HEK293 (cell line): Measurements from ENCODE around the gene SLA2.

Source experiments
- CTCF ChIA-PET: fragments of 350-600 bp; formaldehyde crosslinking; extraction: SDS; loops from one replicate; lab custom pipeline; 2021; ENCODE audit warnings: antibody characterized with exemption; lab: Yijun Ruan, JAX
- POLR2A ChIA-PET: fragments of 300-600 bp; formaldehyde crosslinking; extraction: SDS; loops from one replicate; lab custom pipeline; 2020; ENCODE audit warnings: antibody characterized with exemption, inconsistent platforms; lab: Yijun Ruan, JAX
- H3K27ac ChIP-seq: fragments of 200-500 bp; sonication (Bioruptor generic); 2 replicates; pipeline ENCODE4 v1.5.1; 2014; ENCODE audit warnings: low read depth, low read length, control low read depth, inconsistent platforms; ENCODE audit errors: extremely low read depth
- H3K36me3 ChIP-seq, 2 experiments: fragments of 200-500 bp in 1 of 2; sonication (Bioruptor generic) in 1 of 2; 1 replicate in 1 of 2; 2 replicates in 1 of 2; pipeline ENCODE4 v1.5.1; 2014 to 2017; ENCODE audit warnings: inconsistent platforms in 2 of 2, low read length in 2 of 2; ENCODE audit not compliant: control insufficient read depth in 2 of 2, insufficient read depth in 1 of 2
- H3K4me1 ChIP-seq: fragments of 200-500 bp; sonication (Bioruptor generic); 2 replicates; pipeline ENCODE4 v1.5.1; 2014; ENCODE audit warnings: mild to moderate bottlenecking, low read length, inconsistent platforms; ENCODE audit not compliant: control insufficient read depth, insufficient read depth
- H3K4me3 ChIP-seq: 2 replicates; pipeline ENCODE4 v1.5.1; 2011; ENCODE audit warnings: low read depth, mild to moderate bottlenecking, control low read depth, low read length, moderate library complexity
- H3K9me3 ChIP-seq: fragments of 200-500 bp; sonication (Bioruptor generic); 2 replicates; pipeline ENCODE4 v1.5.1; 2014; ENCODE audit warnings: low read depth, low read length, inconsistent platforms; ENCODE audit not compliant: control insufficient read depth, insufficient read depth
- BCL11A ChIP-seq: fragments of 450-650 bp; formaldehyde crosslinking; IDR thresholded peaks from 2 replicates; pipeline ENCODE4 v1.5.1; 2016; ENCODE audit warnings: low read depth, missing biosample characterization, missing genetic modification characterization
- HOXA7 ChIP-seq: sonication (generic); formaldehyde crosslinking; IDR thresholded peaks from 2 replicates; pipeline ENCODE4 v1.8.1; 2022; ENCODE audit warnings: missing genetic modification reagents, borderline replicate concordance
- KLF1 ChIP-seq: fragments of 450-650 bp; formaldehyde crosslinking; IDR thresholded peaks from 2 replicates; pipeline ENCODE4 v1.5.1; 2016; ENCODE audit warnings: missing biosample characterization, missing genetic modification characterization
- PRDM6 ChIP-seq: fragments of 450-650 bp; formaldehyde crosslinking; IDR thresholded peaks from 2 replicates; pipeline ENCODE4 v1.5.1; 2017; ENCODE audit warnings: missing biosample characterization, missing genetic modification characterization
- YY2 ChIP-seq: fragments of 450-650 bp; formaldehyde crosslinking; IDR thresholded peaks from 2 replicates; pipeline ENCODE4 v1.5.1; 2016; ENCODE audit warnings: missing biosample characterization, missing genetic modification characterization
- ZBTB6 ChIP-seq: fragments of 450-650 bp; formaldehyde crosslinking; IDR thresholded peaks from 2 replicates; pipeline ENCODE4 v1.5.1; 2017; ENCODE audit warnings: missing biosample characterization, missing genetic modification characterization
- ZNF16 ChIP-seq: fragments of 450-650 bp; formaldehyde crosslinking; IDR thresholded peaks from 2 replicates; pipeline ENCODE4 v1.5.1; 2016; ENCODE audit warnings: low read depth, missing biosample characterization, missing genetic modification characterization
- ZNF169 ChIP-seq: fragments of 450-650 bp; formaldehyde crosslinking; IDR thresholded peaks from 2 replicates; pipeline ENCODE4 v1.5.1; 2016; ENCODE audit warnings: missing biosample characterization, missing genetic modification characterization
- ZNF18 ChIP-seq: fragments of 450-650 bp; formaldehyde crosslinking; IDR thresholded peaks from 2 replicates; pipeline ENCODE4 v1.5.1; 2016; ENCODE audit warnings: missing biosample characterization, missing genetic modification characterization
- ZNF274 ChIP-seq, 2 experiments: fragments of 200-500 bp in 1 of 2; fragments of 450-650 bp in 1 of 2; sonication (Bioruptor generic) in 1 of 2; formaldehyde crosslinking in 1 of 2; IDR thresholded peaks; 2 replicates each; pipeline versions ENCODE4 v1.5.1 to v1.6.1; 2014 to 2016; ENCODE audit warnings: borderline replicate concordance in 1 of 2, inconsistent platforms in 1 of 2, low read length in 1 of 2, missing biosample characterization in 1 of 2, missing genetic modification characterization in 1 of 2
- ZNF394 ChIP-seq: fragments of 450-650 bp; formaldehyde crosslinking; IDR thresholded peaks from 2 replicates; pipeline ENCODE4 v1.5.1; 2016; ENCODE audit warnings: missing biosample characterization, missing genetic modification characterization, mild to moderate bottlenecking, moderate library complexity, borderline replicate concordance
- ZNF433 ChIP-seq: fragments of 450-650 bp; formaldehyde crosslinking; IDR thresholded peaks from 2 replicates; pipeline ENCODE4 v1.5.1; 2016; ENCODE audit warnings: missing biosample characterization, missing genetic modification characterization, low read depth
- ZNF449 ChIP-seq: fragments of 450-650 bp; formaldehyde crosslinking; IDR thresholded peaks from 2 replicates; pipeline ENCODE4 v1.5.1; 2017; ENCODE audit warnings: missing biosample characterization, mild to moderate bottlenecking, missing genetic modification characterization, moderate library complexity
- ZNF530 ChIP-seq: fragments of 450-650 bp; formaldehyde crosslinking; IDR thresholded peaks from 2 replicates; pipeline ENCODE4 v1.5.1; 2016; ENCODE audit warnings: low read depth, missing biosample characterization, missing genetic modification characterization
- ZNF571 ChIP-seq: fragments of 450-650 bp; formaldehyde crosslinking; IDR thresholded peaks from 2 replicates; pipeline ENCODE4 v1.5.0; 2017; ENCODE audit warnings: missing biosample characterization, missing genetic modification characterization
- ZNF585B ChIP-seq: fragments of 450-650 bp; formaldehyde crosslinking; IDR thresholded peaks from 2 replicates; pipeline ENCODE4 v1.5.1; 2016; ENCODE audit warnings: missing biosample characterization, missing genetic modification characterization
- ZNF621 ChIP-seq: fragments of 450-650 bp; formaldehyde crosslinking; IDR thresholded peaks from 2 replicates; pipeline ENCODE4 v1.5.1; 2017; ENCODE audit warnings: missing biosample characterization, missing genetic modification characterization
- TF ChIP-seq, protein P1 (sequence below): fragments of 450-650 bp; formaldehyde crosslinking; IDR thresholded peaks from 2 replicates; pipeline ENCODE4 v1.5.1; 2016; ENCODE audit warnings: missing biosample characterization, missing genetic modification characterization
- TF ChIP-seq, protein P2 (sequence below): fragments of 450-650 bp; formaldehyde crosslinking; IDR thresholded peaks from 2 replicates; pipeline ENCODE4 v1.5.1; 2016; ENCODE audit warnings: missing biosample characterization, missing genetic modification characterization
- TF ChIP-seq, protein P3 (sequence below): fragments of 450-650 bp; formaldehyde crosslinking; IDR thresholded peaks from 2 replicates; pipeline ENCODE4 v1.5.1; 2016; ENCODE audit warnings: missing biosample characterization, missing genetic modification characterization

The SLA2 gene

DNA sequence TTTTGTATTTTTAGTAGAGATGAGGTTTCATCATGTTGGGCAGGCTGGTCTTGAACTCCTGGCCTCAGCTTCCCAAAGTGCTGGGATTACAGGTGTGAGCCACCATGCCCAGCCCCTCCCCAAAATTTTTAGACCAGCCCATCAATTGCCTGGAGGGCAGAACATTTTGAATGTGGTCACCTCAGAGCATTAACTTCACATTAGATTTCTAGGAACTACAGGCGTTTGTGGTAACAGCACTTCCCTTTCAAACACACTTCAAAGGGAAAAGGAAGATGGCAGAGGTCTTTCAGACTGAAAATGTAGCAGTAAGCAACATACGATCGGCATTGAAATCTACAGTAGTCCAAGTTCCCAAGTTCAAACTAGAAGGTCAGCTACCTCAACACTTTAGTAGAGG is 12.3 kb upstream of the SLA2 start:
- no peaks in the 10 kb centered on the region for H3K4me1 ChIP-seq
- ChIA-PET POLR2A (interaction anchor here (0.7 kb wide), 1 partner anchor 174 kb away, joined by 3 read pairs; no protein-coding TSS in a partner anchor), CTCF (interaction anchor here (0.5 to 1.4 kb wide), 3 partner anchors 116 to 310 kb away, joined by 4 to 5 read pairs (median 4); partner anchors contain the start of gene DSN1)

More for the DNA sequence above, 12.3 kb upstream of the SLA2 start:
- H3K9me3 ChIP-seq = no peaks in the 10 kb centered on the region
- H3K4me3 ChIP-seq = no peak overlapping the region
- peaks cover 0 to 66% of the 10 kb centered on the region in 2 experiments; a peak in 2 of 3 replicates for H3K36me3 ChIP-seq
- TF ChIP-seq ZNF530 (tag by site-specific recombination) (no peak), BCL11A (tag by site-specific recombination) (no peak), ZNF274 (IDR thresholded peaks at IDR 0.05; ENCODE audit: low read length) (no peak), ZNF274 (tag by site-specific recombination; IDR thresholded peaks at IDR 0.05; ENCODE audit: borderline replicate concordance) (no peak), ZNF621 (no peak), ZBTB6 (tag by site-specific recombination) (no peak), ZNF394 (no peak), ZNF571 (tag by site-specific recombination) (no peak), YY2 (tag by site-specific recombination) (no peak), ZNF16 (tag by site-specific recombination) (no peak), ZNF18 (tag by site-specific recombination) (no peak), ZNF169 (tag by site-specific recombination) (no peak), PRDM6 (no peak), ZNF433 (no peak), ZNF449 (no peak), KLF1 (tag by site-specific recombination) (no peak), ZNF585B (no peak), HOXA7 (no peak)
- TF ChIP-seq, protein P1, sequence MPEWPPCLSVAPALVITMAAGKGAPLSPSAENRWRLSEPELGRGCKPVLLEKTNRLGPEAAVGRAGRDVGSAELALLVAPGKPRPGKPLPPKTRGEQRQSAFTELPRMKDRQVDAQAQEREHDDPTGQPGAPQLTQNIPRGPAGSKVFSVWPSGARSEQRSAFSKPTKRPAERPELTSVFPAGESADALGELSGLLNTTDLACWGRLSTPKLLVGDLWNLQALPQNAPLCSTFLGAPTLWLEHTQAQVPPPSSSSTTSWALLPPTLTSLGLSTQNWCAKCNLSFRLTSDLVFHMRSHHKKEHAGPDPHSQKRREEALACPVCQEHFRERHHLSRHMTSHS (tag by site-specific recombination) = no peak
- TF ChIP-seq, protein P2, sequence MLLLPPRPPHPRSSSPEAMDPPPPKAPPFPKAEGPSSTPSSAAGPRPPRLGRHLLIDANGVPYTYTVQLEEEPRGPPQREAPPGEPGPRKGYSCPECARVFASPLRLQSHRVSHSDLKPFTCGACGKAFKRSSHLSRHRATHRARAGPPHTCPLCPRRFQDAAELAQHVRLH = no peak
- TF ChIP-seq, protein P3, sequence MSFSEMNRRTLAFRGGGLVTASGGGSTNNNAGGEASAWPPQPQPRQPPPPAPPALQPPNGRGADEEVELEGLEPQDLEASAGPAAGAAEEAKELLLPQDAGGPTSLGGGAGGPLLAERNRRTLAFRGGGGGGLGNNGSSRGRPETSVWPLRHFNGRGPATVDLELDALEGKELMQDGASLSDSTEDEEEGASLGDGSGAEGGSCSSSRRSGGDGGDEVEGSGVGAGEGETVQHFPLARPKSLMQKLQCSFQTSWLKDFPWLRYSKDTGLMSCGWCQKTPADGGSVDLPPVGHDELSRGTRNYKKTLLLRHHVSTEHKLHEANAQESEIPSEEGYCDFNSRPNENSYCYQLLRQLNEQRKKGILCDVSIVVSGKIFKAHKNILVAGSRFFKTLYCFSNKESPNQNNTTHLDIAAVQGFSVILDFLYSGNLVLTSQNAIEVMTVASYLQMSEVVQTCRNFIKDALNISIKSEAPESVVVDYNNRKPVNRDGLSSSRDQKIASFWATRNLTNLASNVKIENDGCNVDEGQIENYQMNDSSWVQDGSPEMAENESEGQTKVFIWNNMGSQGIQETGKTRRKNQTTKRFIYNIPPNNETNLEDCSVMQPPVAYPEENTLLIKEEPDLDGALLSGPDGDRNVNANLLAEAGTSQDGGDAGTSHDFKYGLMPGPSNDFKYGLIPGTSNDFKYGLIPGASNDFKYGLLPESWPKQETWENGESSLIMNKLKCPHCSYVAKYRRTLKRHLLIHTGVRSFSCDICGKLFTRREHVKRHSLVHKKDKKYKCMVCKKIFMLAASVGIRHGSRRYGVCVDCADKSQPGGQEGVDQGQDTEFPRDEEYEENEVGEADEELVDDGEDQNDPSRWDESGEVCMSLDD = no peak
- H3K27ac ChIP-seq = no peak overlapping the region
